Transverse colon (tissue), 4 donors: Measurements from ENCODE around the gene WDR87.

Source experiments
- CTCF ChIP-seq, 5 experiments: fragments of 200-600 bp in 3 of 5; fragments of 450-650 bp in 2 of 5; sonication (generic) in 3 of 5; IDR thresholded peaks; 1 replicate in 2 of 5; 2 replicates in 3 of 5; pipeline ENCODE4 v1.5.1; 2016 to 2017; ENCODE audit warnings: antibody characterized with exemption in 5 of 5, inconsistent platforms in 3 of 5, mild to moderate bottlenecking in 2 of 5, moderate library complexity in 1 of 5
- EP300 ChIP-seq: sonication (generic); formaldehyde crosslinking; IDR thresholded peaks from one replicate; pipeline ENCODE4 v1.6.1; 2017; ENCODE audit warnings: antibody characterized with exemption, low read depth
- POLR2A ChIP-seq: fragments of 450-650 bp; IDR thresholded peaks from one replicate; pipeline ENCODE4 v1.6.1; 2016; ENCODE audit warnings: antibody characterized with exemption, mild to moderate bottlenecking, moderate library complexity
- POLR2AphosphoS5 ChIP-seq, 3 donors: sonication (generic); formaldehyde crosslinking; IDR thresholded peaks; one replicate each; pipeline ENCODE4 v1.6.1; 2016; ENCODE audit warnings: antibody characterized with exemption in 3 of 3

- TF ChIP-seq CTCF (IDR thresholded peaks at IDR 0.05) (no peak), POLR2A (no peak), EP300 (no peak), POLR2AphosphoS5 (IDR thresholded peaks at IDR 0.05) (no peak)
Measured at GRCh38 chr19:37925212-37925611, 18.8 kb upstream of the WDR87 start.
